ENCODE results near the gene UTP3.
A peak's percentile ranks its signal among the peaks of the same experiment; 100 is the strongest.
"Not testable (repeated sequence)": the region's sequence is repeated elsewhere in the genome, so short reads cannot be mapped to it uniquely, and the experiment has no call there.

Gene UTP3

DNA sequence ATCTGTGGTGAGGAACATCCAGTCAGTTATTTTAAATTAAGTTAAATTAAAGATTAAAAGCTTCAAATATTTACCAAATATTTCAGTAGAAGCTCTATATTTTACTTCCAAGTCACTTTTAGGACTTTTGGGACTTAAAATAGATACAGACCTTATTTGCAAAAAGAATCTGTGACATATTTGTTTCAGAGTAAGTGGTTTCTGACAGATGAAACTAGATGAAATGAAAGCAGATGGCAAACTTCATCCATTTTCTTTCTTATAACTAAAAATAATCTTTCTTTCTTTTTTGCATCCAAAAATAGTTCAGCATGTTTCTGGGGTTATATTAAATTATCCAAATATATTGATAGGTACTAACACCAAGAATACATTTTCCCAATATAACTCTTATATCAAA, 6.6 kb upstream of the UTP3 start:
- no peak for DNase-seq (ENCODE audit: low read depth, low spot score)
- ChIA-PET POLR2A (no interaction called here), CTCF (interaction anchor here (1.2 kb wide), 1 partner anchor 19 kb away, joined by 3 read pairs; no protein-coding TSS in a partner anchor)
- H3K4me3 ChIP-seq (ENCODE audit: low read depth, low read length), result no peak overlapping the region
- TF ChIP-seq, protein P1, sequence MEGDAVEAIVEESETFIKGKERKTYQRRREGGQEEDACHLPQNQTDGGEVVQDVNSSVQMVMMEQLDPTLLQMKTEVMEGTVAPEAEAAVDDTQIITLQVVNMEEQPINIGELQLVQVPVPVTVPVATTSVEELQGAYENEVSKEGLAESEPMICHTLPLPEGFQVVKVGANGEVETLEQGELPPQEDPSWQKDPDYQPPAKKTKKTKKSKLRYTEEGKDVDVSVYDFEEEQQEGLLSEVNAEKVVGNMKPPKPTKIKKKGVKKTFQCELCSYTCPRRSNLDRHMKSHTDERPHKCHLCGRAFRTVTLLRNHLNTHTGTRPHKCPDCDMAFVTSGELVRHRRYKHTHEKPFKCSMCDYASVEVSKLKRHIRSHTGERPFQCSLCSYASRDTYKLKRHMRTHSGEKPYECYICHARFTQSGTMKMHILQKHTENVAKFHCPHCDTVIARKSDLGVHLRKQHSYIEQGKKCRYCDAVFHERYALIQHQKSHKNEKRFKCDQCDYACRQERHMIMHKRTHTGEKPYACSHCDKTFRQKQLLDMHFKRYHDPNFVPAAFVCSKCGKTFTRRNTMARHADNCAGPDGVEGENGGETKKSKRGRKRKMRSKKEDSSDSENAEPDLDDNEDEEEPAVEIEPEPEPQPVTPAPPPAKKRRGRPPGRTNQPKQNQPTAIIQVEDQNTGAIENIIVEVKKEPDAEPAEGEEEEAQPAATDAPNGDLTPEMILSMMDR (IDR thresholded peaks at IDR 0.05; ENCODE audit: insufficient read depth, low read length, missing control alignments), result no peak

DNA sequence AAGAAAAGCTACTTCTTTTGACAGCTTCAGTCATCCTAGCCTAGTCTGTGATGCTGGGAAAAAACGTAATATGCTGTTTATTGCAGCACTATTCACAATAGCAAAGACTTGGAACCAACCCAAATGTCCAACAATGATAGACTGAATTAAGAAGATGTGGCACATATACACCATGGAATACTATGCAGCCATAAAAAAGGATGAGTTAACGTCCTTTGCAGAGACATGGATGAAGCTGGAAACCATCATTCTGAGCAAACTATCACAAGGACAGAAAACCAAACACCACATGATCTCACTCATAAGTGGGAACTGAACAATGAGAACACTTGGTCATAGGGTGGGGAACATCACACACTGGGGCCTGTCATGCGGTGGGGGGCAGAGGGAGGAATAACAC, 6.2 kb upstream of the UTP3 start:
- H3K4me3 ChIP-seq (ENCODE audit: low read depth, low read length); DNase-seq (ENCODE audit: low read depth, low spot score); POLR2A ChIA-PET: not testable (repeated sequence)
- CTCF ChIA-PET, result interaction anchor here (1.2 kb wide), 1 partner anchor 18 kb away, joined by 3 read pairs; no protein-coding TSS in a partner anchor

DNA sequence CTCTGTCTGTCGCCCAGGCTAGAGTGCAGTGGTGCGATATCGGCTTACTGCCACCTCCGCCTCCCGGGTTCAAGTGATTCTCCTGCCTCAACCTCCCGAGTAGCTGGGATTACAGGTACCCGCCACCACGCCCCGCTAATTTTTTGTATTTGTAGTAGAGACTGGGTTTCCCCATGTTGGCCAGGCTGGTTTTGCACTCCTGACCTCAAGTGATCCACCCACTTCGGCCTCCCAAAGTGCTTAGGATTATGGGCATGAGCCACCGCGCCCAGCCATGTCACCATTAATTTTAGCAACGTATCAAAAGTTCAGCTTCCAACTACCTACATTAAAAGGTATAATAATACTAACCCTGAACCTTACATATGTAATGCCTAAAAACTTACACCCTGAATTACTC, 940 bp upstream of the UTP3 start:
- POLR2A ChIA-PET, result no interaction called here
- peak overlapping the region; percentile 98 for H3K4me3 ChIP-seq (ENCODE audit: low read depth, low read length)
- TF ChIP-seq, protein P1 (IDR thresholded peaks at IDR 0.05; ENCODE audit: insufficient read depth, low read length, missing control alignments), result no peak
- CTCF ChIA-PET, result interaction anchor here (0.6 to 3.3 kb wide), 28 partner anchors 8 to 495 kb away, joined by 3 to 24 read pairs (median 4); partner anchors contain the start of genes JCHAIN and MOB1B
- DNase-seq (ENCODE audit: low read depth, low spot score), result no peak

DNA sequence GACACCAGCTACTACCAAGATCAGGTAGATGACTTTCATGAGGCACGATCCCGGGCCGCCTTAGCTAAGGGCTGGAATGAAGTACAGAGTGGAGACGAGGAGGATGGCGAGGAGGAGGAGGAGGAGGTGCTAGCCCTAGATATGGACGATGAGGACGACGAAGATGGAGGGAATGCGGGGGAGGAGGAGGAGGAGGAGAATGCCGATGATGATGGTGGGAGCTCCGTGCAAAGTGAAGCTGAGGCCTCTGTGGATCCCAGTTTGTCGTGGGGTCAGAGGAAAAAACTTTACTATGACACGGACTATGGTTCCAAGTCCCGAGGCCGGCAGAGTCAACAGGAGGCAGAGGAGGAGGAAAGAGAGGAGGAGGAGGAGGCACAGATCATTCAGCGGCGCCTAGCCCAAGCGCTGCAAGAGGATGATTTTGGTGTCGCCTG, 481 bp downstream of the UTP3 start:
- TF ChIP-seq, protein P1 (IDR thresholded peaks at IDR 0.05; ENCODE audit: insufficient read depth, low read length, missing control alignments), result no peak
- CTCF ChIA-PET, result interaction anchor here (0.9 to 3.6 kb wide), 12 partner anchors 8 to 865 kb away, joined by 3 to 31 read pairs (median 4); partner anchors contain the start of gene RUFY3
- peak overlapping the region; percentile 98 for H3K4me3 ChIP-seq (ENCODE audit: low read depth, low read length)
- DNase-seq (ENCODE audit: low read depth, low spot score), result no peak
- POLR2A ChIA-PET, result interaction anchor here (1.0 to 1.3 kb wide), 2 partner anchors 15 to 150 kb away, joined by 3 to 4 read pairs; no protein-coding TSS in a partner anchor

DNA sequence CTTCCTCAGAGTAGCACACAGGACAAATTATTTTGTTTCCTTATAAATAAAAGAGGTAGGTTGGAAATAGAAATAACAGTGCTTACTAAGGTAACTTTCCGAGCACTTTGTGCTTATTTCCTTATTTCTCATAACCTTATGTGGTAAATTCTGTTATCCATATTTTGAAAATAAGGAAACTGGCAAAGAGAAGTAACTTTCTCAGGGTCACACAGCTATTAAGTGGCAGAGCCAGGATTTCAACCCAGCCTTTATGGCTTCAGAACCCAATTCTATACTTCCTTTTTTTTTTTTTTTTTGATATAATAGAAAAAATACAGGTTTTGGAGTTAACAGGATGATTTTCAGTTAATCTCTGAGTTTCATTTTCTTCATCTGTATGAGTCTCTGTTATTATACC, 3.3 kb downstream of the UTP3 start:
- DNase-seq (ENCODE audit: low read depth, low spot score), result no peak
- no peak overlapping the region for H3K4me3 ChIP-seq (ENCODE audit: low read depth, low read length)
- ChIA-PET CTCF (interaction anchor here (1.4 to 3.6 kb wide), 3 partner anchors 8 to 14 kb away, joined by 5 to 31 read pairs (median 16); no protein-coding TSS in a partner anchor), POLR2A (interaction anchor here (0.6 kb wide), 1 partner anchor 8 kb away, joined by 4 read pairs; no protein-coding TSS in a partner anchor)
- TF ChIP-seq, protein P1 (IDR thresholded peaks at IDR 0.05; ENCODE audit: insufficient read depth, low read length, missing control alignments), result no peak

DNA sequence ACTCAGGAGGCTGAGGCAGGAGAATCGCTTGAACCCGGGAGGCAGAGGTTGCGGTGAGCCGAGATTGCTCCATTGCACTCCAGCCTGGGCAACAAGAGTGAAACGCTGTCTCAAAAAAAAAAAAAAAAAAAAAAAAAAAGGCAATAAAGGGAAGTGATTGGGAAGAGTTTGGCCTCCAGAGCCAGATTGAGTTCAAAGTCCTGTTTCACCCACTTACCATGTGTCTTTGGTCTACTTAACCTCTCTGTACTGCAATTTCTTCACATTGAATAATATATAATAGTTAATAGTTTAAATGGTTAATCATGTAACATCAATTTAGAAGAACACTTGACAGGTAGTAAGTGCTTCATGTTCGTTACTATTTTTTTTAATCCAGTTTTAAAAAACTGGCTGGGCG, 6.3 kb downstream of the UTP3 start:
- ChIA-PET POLR2A (interaction anchor here (0.6 kb wide), 1 partner anchor 11 kb away, joined by 5 read pairs; no protein-coding TSS in a partner anchor), CTCF (interaction anchor here (1.4 to 2.7 kb wide), 4 partner anchors 10 to 43 kb away, joined by 4 to 16 read pairs (median 4); no protein-coding TSS in a partner anchor)
- not testable (repeated sequence) for H3K4me3 ChIP-seq (ENCODE audit: low read depth, low read length); DNase-seq (ENCODE audit: low read depth, low spot score)

DNA sequence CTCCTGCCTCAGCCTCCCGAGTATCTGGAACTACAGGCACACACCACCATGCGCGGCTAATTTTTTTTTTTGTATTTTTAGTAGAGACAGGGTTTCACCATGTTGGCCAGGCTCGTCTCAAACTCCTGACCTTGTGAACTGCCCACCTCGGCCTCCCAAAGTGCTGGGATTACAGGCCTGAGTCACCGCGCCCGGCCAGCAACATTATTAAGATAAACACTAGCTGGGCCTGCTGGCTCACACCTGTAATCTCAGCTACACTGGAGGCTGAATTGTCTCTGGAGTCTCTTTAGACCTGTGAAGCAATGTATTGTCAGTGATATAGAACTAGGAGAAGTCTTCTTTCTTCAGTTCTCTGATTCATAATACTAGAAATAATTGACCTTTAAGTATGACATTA, 10.1 kb downstream of the UTP3 start:
- DNase-seq (ENCODE audit: low read depth, low spot score); POLR2A ChIA-PET; H3K4me3 ChIP-seq (ENCODE audit: low read depth, low read length): not testable (repeated sequence)
- CTCF ChIA-PET, result interaction anchor here (0.6 to 1.2 kb wide), 4 partner anchors 9 to 95 kb away, joined by 3 read pairs; no protein-coding TSS in a partner anchor

DNA sequence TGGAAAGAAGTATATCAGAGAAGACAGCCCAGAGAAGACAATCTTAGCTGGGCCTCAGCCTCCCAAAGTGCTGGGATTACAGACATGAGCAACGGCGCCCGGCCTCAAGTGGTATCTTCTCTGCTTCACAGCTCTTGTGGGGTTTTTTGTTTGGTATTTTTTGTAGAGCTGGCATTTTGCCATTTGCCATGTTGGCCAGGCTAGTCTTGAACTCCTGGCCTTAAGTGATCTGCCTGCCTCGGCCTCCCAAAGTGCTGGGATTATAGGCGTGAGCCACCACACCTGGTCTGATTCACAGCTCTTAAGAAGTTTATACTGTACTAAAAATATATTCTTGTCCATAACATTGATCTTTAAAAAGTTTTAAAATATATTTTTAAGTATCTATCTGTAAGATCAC, 12.4 kb downstream of the UTP3 start:
- ChIA-PET CTCF (interaction anchor here (0.5 to 1.2 kb wide), 6 partner anchors 8 to 18 kb away, joined by 3 to 5 read pairs (median 4); no protein-coding TSS in a partner anchor), POLR2A (no interaction called here)
- TF ChIP-seq, protein P1 (IDR thresholded peaks at IDR 0.05; ENCODE audit: insufficient read depth, low read length, missing control alignments), result no peak
- DNase-seq (ENCODE audit: low read depth, low spot score), result no peak
- no peak overlapping the region for H3K4me3 ChIP-seq (ENCODE audit: low read depth, low read length)
